HepG2 (cell line): ENCODE results near the gene TUBGCP4. TPM values are rescaled to one million over a fixed set of nuclear protein-coding genes. Genes with fewer than 3 reads are reported as not detected.

ENCODE experiments used
- ARID2 ChIP-seq: sonication (generic); formaldehyde crosslinking; IDR thresholded peaks from 2 replicates; pipeline ENCODE4 v1.8.1; 2022; ENCODE audit warnings: mild to moderate bottlenecking, missing genetic modification reagents, borderline replicate concordance
- BHLHE40 ChIP-seq: IDR thresholded peaks from 2 replicates; pipeline ENCODE4 v1.6.1; 2011; ENCODE audit warnings: low read length, improper control_type of control experiment
- CAMTA2 ChIP-seq: sonication (generic); formaldehyde crosslinking; IDR thresholded peaks from 2 replicates; pipeline ENCODE4 v1.4.0; 2020; ENCODE audit warnings: mild to moderate bottlenecking, missing genetic modification reagents, borderline replicate concordance
- HOXA7 ChIP-seq: sonication (generic); formaldehyde crosslinking; IDR thresholded peaks from 2 replicates; pipeline ENCODE4 v1.8.1; 2022; ENCODE audit warnings: mild to moderate bottlenecking, missing genetic modification reagents, moderate library complexity
- JUND ChIP-seq: sonication (generic); formaldehyde crosslinking; IDR thresholded peaks from 2 replicates; pipeline ENCODE4 v1.8.0; 2022; ENCODE audit warnings: mild to moderate bottlenecking, missing genetic modification reagents
- MED8 ChIP-seq: sonication (generic); formaldehyde crosslinking; IDR thresholded peaks from 2 replicates; pipeline ENCODE4 v1.8.1; 2023; ENCODE audit warnings: mild to moderate bottlenecking, missing genetic modification reagents; ENCODE audit not compliant: insufficient replicate concordance
- PLSCR1 ChIP-seq: sonication (generic); formaldehyde crosslinking; IDR thresholded peaks from 2 replicates; pipeline ENCODE4 v1.5.0; 2020; ENCODE audit warnings: missing genetic modification reagents, mild to moderate bottlenecking, borderline replicate concordance
- SNRNP70 ChIP-seq: fragments of 200-400 bp; formaldehyde crosslinking; IDR thresholded peaks from 2 replicates; pipeline ENCODE4 v1.6.1; 2017; ENCODE audit warnings: mild to moderate bottlenecking, low read depth, low read length, moderate library complexity
- SP4 ChIP-seq: sonication (generic); formaldehyde crosslinking; IDR thresholded peaks from 2 replicates; pipeline ENCODE4 v1.8.1; 2023; ENCODE audit warnings: mild to moderate bottlenecking, missing genetic modification reagents
- XBP1 ChIP-seq: sonication (generic); formaldehyde crosslinking; IDR thresholded peaks from 2 replicates; pipeline ENCODE4 v1.5.0; 2020; ENCODE audit warnings: missing genetic modification reagents
- ZC3H13 ChIP-seq: sonication (generic); formaldehyde crosslinking; IDR thresholded peaks from 2 replicates; pipeline ENCODE4 v1.8.1; 2023; ENCODE audit warnings: mild to moderate bottlenecking, missing genetic modification reagents, moderate library complexity
- ZNF430 ChIP-seq: sonication (generic); formaldehyde crosslinking; IDR thresholded peaks from 2 replicates; pipeline ENCODE4 v1.9.0; 2021; ENCODE audit warnings: mild to moderate bottlenecking, missing genetic modification reagents
- ZNF572 ChIP-seq: sonication (generic); formaldehyde crosslinking; IDR thresholded peaks from 2 replicates; pipeline ENCODE4 v1.5.1; 2020; ENCODE audit warnings: mild to moderate bottlenecking, missing genetic modification reagents
- ZNF777 ChIP-seq: sonication (generic); formaldehyde crosslinking; IDR thresholded peaks from 2 replicates; pipeline ENCODE4 v1.4.0; 2020; ENCODE audit warnings: missing genetic modification reagents
- ZNF878 ChIP-seq: sonication (generic); formaldehyde crosslinking; IDR thresholded peaks from 2 replicates; pipeline ENCODE4 v1.8.1; 2023; ENCODE audit warnings: mild to moderate bottlenecking, missing genetic modification reagents, moderate library complexity
- polyA plus RNA-seq, 8 experiments: library from polyadenylated mRNA; depleted of rRNA in 3 of 8; stranded (reverse) in 7 of 8; unstranded in 1 of 8; fragments of >200 nt; fragmentation: Illumina TruSeq in 4 of 8; extraction: Trizol in 4 of 8; gene quantifications; 2 replicates each; pipeline versions ENCODE4 v1.2.1 to v1.2.3, GENCODE V29; 2011 to 2016; ENCODE audit warnings: low read depth in 4 of 8, missing spikeins in 1 of 8, mixed read lengths in 1 of 8; ENCODE audit not compliant: insufficient read depth in 1 of 8
- total RNA-seq, 5 experiments: library from RNA; depleted of rRNA; stranded (reverse); fragments of >200 nt; fragmentation: Illumina TruSeq; extraction: Trizol; gene quantifications; 2 replicates each; pipeline ENCODE4 v1.2.3, GENCODE V29; 2016; ENCODE audit warnings: low read depth in 1 of 5
- TF ChIP-seq, protein P1 (sequence below): sonication (generic); formaldehyde crosslinking; IDR thresholded peaks from 2 replicates; pipeline ENCODE4 v1.8.0; 2022; ENCODE audit warnings: missing genetic modification reagents, mild to moderate bottlenecking, moderate library complexity, borderline replicate concordance
- TF ChIP-seq, protein P2 (sequence below): sonication (generic); formaldehyde crosslinking; IDR thresholded peaks from 2 replicates; pipeline ENCODE4 v1.5.0; 2020; ENCODE audit warnings: mild to moderate bottlenecking, missing genetic modification reagents
- TF ChIP-seq, protein P3 (sequence below): sonication (generic); formaldehyde crosslinking; IDR thresholded peaks from 2 replicates; pipeline ENCODE4 v1.4.0; 2020; ENCODE audit warnings: mild to moderate bottlenecking, missing genetic modification reagents, borderline replicate concordance
- TF ChIP-seq, protein P4 (sequence below): sonication (generic); formaldehyde crosslinking; IDR thresholded peaks from 2 replicates; pipeline ENCODE4 v1.8.0; 2022; ENCODE audit warnings: low read depth, missing genetic modification reagents
- TF ChIP-seq, protein P5 (sequence below): sonication (generic); formaldehyde crosslinking; IDR thresholded peaks from 2 replicates; pipeline ENCODE4 v1.8.1; 2023; ENCODE audit warnings: missing genetic modification reagents, mild to moderate bottlenecking, borderline replicate concordance

The TUBGCP4 gene
- total and polyA plus RNA-seq, 2 of the 13 experiments (the other 11 are each of a cell fraction or from before 2014, with no cell fraction given) = 15.0 to 20.5 TPM

DNA sequence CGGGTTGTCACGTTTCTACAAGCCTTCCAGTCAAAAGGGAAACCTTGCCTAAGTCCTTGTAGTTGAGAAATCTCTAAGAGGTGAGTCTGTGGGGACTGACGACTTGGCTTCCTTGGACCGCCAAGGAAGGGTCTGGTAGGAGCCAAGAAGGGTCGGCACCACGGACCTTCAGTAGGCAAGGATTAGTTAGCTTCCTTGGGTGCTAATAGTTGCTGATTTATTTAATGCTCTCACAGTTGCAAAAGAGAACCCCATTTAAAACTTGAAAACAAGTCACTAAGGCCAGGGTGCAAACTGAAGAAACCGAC, 40.2 kb upstream of the TUBGCP4 start (continued):
- TF ChIP-seq, protein P1, sequence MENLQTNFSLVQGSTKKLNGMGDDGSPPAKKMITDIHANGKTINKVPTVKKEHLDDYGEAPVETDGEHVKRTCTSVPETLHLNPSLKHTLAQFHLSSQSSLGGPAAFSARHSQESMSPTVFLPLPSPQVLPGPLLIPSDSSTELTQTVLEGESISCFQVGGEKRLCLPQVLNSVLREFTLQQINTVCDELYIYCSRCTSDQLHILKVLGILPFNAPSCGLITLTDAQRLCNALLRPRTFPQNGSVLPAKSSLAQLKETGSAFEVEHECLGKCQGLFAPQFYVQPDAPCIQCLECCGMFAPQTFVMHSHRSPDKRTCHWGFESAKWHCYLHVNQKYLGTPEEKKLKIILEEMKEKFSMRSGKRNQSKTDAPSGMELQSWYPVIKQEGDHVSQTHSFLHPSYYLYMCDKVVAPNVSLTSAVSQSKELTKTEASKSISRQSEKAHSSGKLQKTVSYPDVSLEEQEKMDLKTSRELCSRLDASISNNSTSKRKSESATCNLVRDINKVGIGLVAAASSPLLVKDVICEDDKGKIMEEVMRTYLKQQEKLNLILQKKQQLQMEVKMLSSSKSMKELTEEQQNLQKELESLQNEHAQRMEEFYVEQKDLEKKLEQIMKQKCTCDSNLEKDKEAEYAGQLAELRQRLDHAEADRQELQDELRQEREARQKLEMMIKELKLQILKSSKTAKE = no peak
- TF ChIP-seq CAMTA2 (CRISPR knock-in tag) (no peak), ZC3H13 (no peak), SP4 (CRISPR knock-in tag) (no peak), XBP1 (no peak), ZNF878 (CRISPR knock-in tag) (peak; percentile 15; the same call in 1 of the 2 replicates), BHLHE40 (no peak; the same call in 1 of the 2 replicates), ZNF572 (no peak), ARID2 (CRISPR knock-in tag) (0 out of 2 replicates have a peak, but pooled peaks have one; percentile 61), PLSCR1 (CRISPR knock-in tag) (no peak), MED8 (CRISPR knock-in tag) (no peak), ZNF430 (CRISPR knock-in tag) (no peak), JUND (CRISPR knock-in tag) (peak; percentile 6; the same call in 1 of the 2 replicates), ZNF777 (CRISPR knock-in tag) (no peak), SNRNP70 (no peak), HOXA7 (CRISPR knock-in tag) (no peak)
- TF ChIP-seq, protein P2, sequence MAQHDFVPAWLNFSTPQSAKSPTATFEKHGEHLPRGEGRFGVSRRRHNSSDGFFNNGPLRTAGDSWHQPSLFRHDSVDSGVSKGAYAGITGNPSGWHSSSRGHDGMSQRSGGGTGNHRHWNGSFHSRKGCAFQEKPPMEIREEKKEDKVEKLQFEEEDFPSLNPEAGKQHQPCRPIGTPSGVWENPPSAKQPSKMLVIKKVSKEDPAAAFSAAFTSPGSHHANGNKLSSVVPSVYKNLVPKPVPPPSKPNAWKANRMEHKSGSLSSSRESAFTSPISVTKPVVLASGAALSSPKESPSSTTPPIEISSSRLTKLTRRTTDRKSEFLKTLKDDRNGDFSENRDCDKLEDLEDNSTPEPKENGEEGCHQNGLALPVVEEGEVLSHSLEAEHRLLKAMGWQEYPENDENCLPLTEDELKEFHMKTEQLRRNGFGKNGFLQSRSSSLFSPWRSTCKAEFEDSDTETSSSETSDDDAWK (CRISPR knock-in tag) = no peak
- TF ChIP-seq, protein P3, sequence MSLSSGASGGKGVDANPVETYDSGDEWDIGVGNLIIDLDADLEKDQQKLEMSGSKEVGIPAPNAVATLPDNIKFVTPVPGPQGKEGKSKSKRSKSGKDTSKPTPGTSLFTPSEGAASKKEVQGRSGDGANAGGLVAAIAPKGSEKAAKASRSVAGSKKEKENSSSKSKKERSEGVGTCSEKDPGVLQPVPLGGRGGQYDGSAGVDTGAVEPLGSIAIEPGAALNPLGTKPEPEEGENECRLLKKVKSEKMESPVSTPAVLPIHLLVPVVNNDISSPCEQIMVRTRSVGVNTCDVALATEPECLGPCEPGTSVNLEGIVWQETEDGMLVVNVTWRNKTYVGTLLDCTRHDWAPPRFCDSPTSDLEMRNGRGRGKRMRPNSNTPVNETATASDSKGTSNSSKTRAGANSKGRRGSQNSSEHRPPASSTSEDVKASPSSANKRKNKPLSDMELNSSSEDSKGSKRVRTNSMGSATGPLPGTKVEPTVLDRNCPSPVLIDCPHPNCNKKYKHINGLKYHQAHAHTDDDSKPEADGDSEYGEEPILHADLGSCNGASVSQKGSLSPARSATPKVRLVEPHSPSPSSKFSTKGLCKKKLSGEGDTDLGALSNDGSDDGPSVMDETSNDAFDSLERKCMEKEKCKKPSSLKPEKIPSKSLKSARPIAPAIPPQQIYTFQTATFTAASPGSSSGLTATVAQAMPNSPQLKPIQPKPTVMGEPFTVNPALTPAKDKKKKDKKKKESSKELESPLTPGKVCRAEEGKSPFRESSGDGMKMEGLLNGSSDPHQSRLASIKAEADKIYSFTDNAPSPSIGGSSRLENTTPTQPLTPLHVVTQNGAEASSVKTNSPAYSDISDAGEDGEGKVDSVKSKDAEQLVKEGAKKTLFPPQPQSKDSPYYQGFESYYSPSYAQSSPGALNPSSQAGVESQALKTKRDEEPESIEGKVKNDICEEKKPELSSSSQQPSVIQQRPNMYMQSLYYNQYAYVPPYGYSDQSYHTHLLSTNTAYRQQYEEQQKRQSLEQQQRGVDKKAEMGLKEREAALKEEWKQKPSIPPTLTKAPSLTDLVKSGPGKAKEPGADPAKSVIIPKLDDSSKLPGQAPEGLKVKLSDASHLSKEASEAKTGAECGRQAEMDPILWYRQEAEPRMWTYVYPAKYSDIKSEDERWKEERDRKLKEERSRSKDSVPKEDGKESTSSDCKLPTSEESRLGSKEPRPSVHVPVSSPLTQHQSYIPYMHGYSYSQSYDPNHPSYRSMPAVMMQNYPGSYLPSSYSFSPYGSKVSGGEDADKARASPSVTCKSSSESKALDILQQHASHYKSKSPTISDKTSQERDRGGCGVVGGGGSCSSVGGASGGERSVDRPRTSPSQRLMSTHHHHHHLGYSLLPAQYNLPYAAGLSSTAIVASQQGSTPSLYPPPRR = 0 out of 2 replicates have a peak, but pooled peaks have one; percentile 6
- TF ChIP-seq, protein P4, sequence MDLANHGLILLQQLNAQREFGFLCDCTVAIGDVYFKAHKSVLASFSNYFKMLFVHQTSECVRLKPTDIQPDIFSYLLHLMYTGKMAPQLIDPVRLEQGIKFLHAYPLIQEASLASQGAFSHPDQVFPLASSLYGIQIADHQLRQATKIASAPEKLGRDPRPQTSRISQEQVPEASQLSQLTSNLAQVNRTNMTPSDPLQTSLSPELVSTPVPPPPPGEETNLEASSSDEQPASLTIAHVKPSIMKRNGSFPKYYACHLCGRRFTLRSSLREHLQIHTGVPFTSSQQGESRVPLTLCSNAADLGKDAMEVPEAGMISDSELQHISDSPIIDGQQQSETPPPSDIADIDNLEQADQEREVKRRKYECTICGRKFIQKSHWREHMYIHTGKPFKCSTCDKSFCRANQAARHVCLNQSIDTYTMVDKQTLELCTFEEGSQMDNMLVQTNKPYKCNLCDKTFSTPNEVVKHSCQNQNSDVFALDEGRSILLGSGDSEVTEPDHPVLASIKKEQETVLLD (CRISPR knock-in tag) = no peak
- TF ChIP-seq, protein P5, sequence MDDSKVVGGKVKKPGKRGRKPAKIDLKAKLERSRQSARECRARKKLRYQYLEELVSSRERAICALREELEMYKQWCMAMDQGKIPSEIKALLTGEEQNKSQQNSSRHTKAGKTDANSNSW = no peak
